Trophoblast cell (in vitro differentiated cells and primary cell): ENCODE measurements around the gene TCTN1.
A peak's percentile ranks its signal among the peaks of the same experiment; 100 is the strongest.

Experiments used
- DNase-seq, 2 donors: peaks; one replicate each; pipeline ENCODE4 v3.0.0-alpha.2; 2016
- H2AFZ ChIP-seq: 2 replicates; pipeline ENCODE4 v1.6.1; 2013; ENCODE audit warnings: low read length, moderate library complexity, mild to moderate bottlenecking; ENCODE audit not compliant: insufficient read depth, poor library complexity
- H2AK5ac ChIP-seq: 2 replicates; pipeline ENCODE4 v1.6.1; 2013; ENCODE audit warnings: mild to moderate bottlenecking, low read length
- H2BK120ac ChIP-seq: 2 replicates; pipeline ENCODE4 v1.6.1; 2013; ENCODE audit warnings: low read length, mild to moderate bottlenecking, moderate library complexity; ENCODE audit not compliant: insufficient read depth, poor library complexity
- H2BK12ac ChIP-seq: 2 replicates; pipeline ENCODE4 v1.6.1; 2013; ENCODE audit warnings: mild to moderate bottlenecking, low read length, moderate library complexity
- H2BK5ac ChIP-seq: 2 replicates; pipeline ENCODE4 v1.6.1; 2013; ENCODE audit warnings: low read length, low read depth, moderate library complexity, mild to moderate bottlenecking; ENCODE audit not compliant: poor library complexity
- H3K14ac ChIP-seq: 2 replicates; pipeline ENCODE4 v1.6.1; 2013; ENCODE audit warnings: mild to moderate bottlenecking, low read length
- H3K18ac ChIP-seq: 2 replicates; pipeline ENCODE4 v1.6.1; 2013; ENCODE audit warnings: mild to moderate bottlenecking, low read length
- H3K23ac ChIP-seq: 2 replicates; pipeline ENCODE4 v1.6.1; 2013; ENCODE audit warnings: low read length
- H3K27ac ChIP-seq: 2 replicates; pipeline ENCODE4 v1.5.1; 2013; ENCODE audit warnings: low read depth, mild to moderate bottlenecking, inconsistent platforms, low read length, moderate library complexity
- H3K27me3 ChIP-seq: 2 replicates; pipeline ENCODE4 v1.6.1; 2013; ENCODE audit warnings: inconsistent platforms, mild to moderate bottlenecking, low read length, moderate library complexity; ENCODE audit not compliant: insufficient read depth
- H3K36me3 ChIP-seq, 2 experiments: 1 replicate in 1 of 2; 2 replicates in 1 of 2; pipeline ENCODE4 v1.6.1; 2013; ENCODE audit warnings: low read length in 2 of 2, mild to moderate bottlenecking in 2 of 2, moderate library complexity in 1 of 2; ENCODE audit not compliant: insufficient read depth in 2 of 2, control insufficient read depth in 1 of 2
- H3K4ac ChIP-seq: 2 replicates; pipeline ENCODE4 v1.6.1; 2013; ENCODE audit warnings: low read depth, mild to moderate bottlenecking, low read length, moderate library complexity
- H3K4me1 ChIP-seq, 2 experiments: 1 replicate in 1 of 2; 2 replicates in 1 of 2; pipeline ENCODE4 v1.6.1; 2013; ENCODE audit warnings: low read length in 2 of 2, mild to moderate bottlenecking in 2 of 2, moderate library complexity in 1 of 2; ENCODE audit not compliant: insufficient read depth in 2 of 2, control insufficient read depth in 1 of 2
- H3K4me2 ChIP-seq: 2 replicates; pipeline ENCODE4 v1.6.1; 2013; ENCODE audit warnings: inconsistent platforms, mild to moderate bottlenecking, low read length, moderate library complexity
- H3K4me3 ChIP-seq: 2 replicates; pipeline ENCODE4 v1.5.1; 2013; ENCODE audit warnings: mild to moderate bottlenecking, low read depth, low read length, inconsistent platforms
- H3K79me1 ChIP-seq: one replicate; pipeline ENCODE4 v1.6.1; 2013; ENCODE audit warnings: low read length
- H3K79me2 ChIP-seq: 2 replicates; pipeline ENCODE4 v1.6.1; 2013; ENCODE audit warnings: low read length, mild to moderate bottlenecking; ENCODE audit not compliant: control insufficient read depth, insufficient read depth, poor library complexity
- H3K9ac ChIP-seq: 2 replicates; pipeline ENCODE4 v1.6.1; 2013; ENCODE audit warnings: mild to moderate bottlenecking, low read length
- H3K9me3 ChIP-seq: 2 replicates; pipeline ENCODE4 v1.6.1; 2013; ENCODE audit warnings: low read depth, mild to moderate bottlenecking, control low read depth, inconsistent platforms, low read length; ENCODE audit not compliant: insufficient read depth
- H4K12ac ChIP-seq: 2 replicates; pipeline ENCODE4 v1.6.1; 2013; ENCODE audit warnings: low read depth, mild to moderate bottlenecking, low read length, moderate library complexity
- H4K8ac ChIP-seq: 2 replicates; pipeline ENCODE4 v1.6.1; 2013; ENCODE audit warnings: low read depth, mild to moderate bottlenecking, low read length, moderate library complexity
- H4K91ac ChIP-seq: one replicate; pipeline ENCODE4 v1.6.1; 2013; ENCODE audit warnings: low read depth, mild to moderate bottlenecking, low read length, moderate library complexity
- WGBS: extraction: QIAGEN DNeasy Blood & Tissue Kit; methylation state at CpG from one replicate; pipeline ENCODE4 v1.1.7; 2013; ENCODE audit warnings: missing lambda C conversion rate; ENCODE audit not compliant: insufficient read length, insufficient coverage; ENCODE audit errors: extremely low coverage; 5-methylcytosine and 5-hydroxymethylcytosine counted together

TCTN1 gene

DNA sequence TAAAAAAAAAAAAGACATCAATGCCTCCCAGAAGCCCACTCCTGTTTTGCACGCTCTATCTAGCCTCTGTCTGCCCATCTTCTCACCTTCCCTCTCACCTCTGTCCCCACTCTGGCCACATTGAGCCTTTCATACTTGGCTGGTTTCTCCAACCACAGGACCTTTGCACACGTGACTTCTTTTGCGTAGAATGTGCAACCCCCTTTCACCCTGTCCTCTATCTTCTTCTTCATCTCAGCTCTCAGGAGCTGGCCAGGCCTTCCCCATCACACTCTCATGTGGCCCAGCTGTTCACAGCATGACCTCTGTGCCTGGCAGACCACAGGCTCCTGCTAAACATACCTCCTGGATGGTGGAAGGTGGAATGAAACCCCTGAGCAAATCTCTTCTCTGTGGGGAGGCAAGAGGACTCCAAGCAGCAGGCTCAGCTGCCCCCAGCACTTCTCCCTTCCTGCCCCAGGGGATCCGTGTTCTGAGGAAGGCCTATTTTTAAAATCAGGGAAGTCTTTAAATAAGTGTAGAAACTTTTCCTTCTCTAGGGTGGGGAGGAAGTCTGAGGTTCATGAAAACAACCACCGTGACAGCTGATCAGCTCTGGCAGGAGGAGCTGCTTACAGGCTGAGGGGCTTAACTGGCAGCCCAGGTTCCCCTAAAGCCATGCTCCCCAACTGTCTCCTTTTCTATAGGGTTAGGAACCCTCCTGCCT is 63.4 kb downstream of the TCTN1 start:
- Histone ChIP-seq H3K4ac (no peak overlapping the region), H3K14ac (no peak overlapping the region)

DNA sequence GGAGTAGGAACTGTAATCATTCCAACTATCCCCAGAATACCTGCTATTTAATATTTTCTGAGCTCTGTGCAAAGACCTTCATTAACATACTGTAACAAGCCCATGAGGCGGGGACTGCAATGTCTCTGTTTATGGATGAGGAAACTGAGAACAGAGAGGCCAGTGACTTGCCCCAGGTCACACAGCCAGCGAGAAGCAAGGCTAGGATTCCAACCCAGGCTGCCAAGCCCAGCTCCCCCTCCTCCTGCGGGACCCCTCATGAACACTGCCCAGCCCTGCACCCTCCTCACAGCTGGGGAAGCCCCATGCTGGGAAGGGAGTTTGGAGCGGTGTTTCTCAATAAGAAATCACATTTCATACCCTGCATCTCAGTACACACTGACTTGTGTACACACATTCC is 64.1 kb downstream of the TCTN1 start:
- Histone ChIP-seq H3K27ac (no peak overlapping the region), H3K27me3 (no peaks in the 10 kb centered on the region), H2BK12ac (no peak overlapping the region), H3K4me2 (no peak overlapping the region), H3K23ac (no peak overlapping the region), H3K18ac (no peak overlapping the region), H4K91ac (no peak overlapping the region), H3K9ac (no peak overlapping the region), H3K4me1 (no peaks in the 10 kb centered on the region), H3K79me2 (no peaks in the 10 kb centered on the region), H3K36me3 (no peaks in the 10 kb centered on the region), H2BK120ac (no peak overlapping the region), H3K79me1 (no peaks in the 10 kb centered on the region), H2BK5ac (no peak overlapping the region), H4K12ac (no peak overlapping the region), H3K9me3 (no peaks in the 10 kb centered on the region), H3K4ac (no peak overlapping the region), H2AK5ac (no peak overlapping the region), H3K14ac (no peak overlapping the region), H4K8ac (no peak overlapping the region), H2AFZ (no peak overlapping the region), H3K4me3 (no peak overlapping the region)
- no peak for DNase-seq
- no CpG with 5 or more reads among the region's 4 CpGs for WGBS

More for the DNA sequence above, 63.4 kb downstream of the TCTN1 start:
- H3K79me2 ChIP-seq, result no peaks in the 10 kb centered on the region
- DNase-seq, result no peak
- H3K4me2 ChIP-seq, result no peak overlapping the region
- no peaks in the 10 kb centered on the region for H3K79me1 ChIP-seq
- H2AK5ac ChIP-seq, result no peak overlapping the region
- H4K12ac ChIP-seq, result no peak overlapping the region
- H4K8ac ChIP-seq, result no peak overlapping the region
- no peak overlapping the region for H2AFZ ChIP-seq
- H3K4me1 ChIP-seq, result no peaks in the 10 kb centered on the region
- peak overlapping the region; percentile 33 for H3K4me3 ChIP-seq
- WGBS, result no CpG with 5 or more reads among the region's 5 CpGs
- no peaks in the 10 kb centered on the region for H3K27me3 ChIP-seq
- H4K91ac ChIP-seq, result no peak overlapping the region
- H2BK12ac ChIP-seq, result no peak overlapping the region
- H2BK120ac ChIP-seq, result no peak overlapping the region
- H3K18ac ChIP-seq, result no peak overlapping the region
- H3K9ac ChIP-seq, result no peak overlapping the region
- no peak overlapping the region for H3K27ac ChIP-seq
- no peaks in the 10 kb centered on the region for H3K36me3 ChIP-seq
- H2BK5ac ChIP-seq, result no peak overlapping the region
- H3K9me3 ChIP-seq, result no peaks in the 10 kb centered on the region
- no peak overlapping the region for H3K23ac ChIP-seq

DNA sequence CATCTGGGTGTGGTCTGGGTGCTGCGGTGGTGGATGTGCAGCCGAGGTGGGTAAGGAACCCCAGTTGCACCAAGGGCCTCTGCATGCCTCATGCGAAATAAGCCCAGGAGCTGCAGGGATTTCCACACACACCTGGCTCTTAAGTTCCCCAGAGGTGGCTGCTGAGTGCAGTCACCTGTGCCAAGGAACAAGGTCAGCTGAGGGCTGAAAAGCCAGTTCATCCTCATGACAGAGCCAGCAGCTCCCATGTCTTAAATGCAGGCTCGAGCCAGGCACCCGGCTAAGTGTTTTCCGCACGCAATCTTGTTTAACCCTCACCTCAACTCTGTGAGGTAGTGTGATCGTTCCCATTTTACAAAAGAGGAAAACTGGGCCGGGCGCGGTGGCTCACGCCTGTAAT is 65.3 kb downstream of the TCTN1 start:
- WGBS, result no CpG with 5 or more reads among the region's 12 CpGs
- no peak overlapping the region for H3K9ac ChIP-seq

DNA sequence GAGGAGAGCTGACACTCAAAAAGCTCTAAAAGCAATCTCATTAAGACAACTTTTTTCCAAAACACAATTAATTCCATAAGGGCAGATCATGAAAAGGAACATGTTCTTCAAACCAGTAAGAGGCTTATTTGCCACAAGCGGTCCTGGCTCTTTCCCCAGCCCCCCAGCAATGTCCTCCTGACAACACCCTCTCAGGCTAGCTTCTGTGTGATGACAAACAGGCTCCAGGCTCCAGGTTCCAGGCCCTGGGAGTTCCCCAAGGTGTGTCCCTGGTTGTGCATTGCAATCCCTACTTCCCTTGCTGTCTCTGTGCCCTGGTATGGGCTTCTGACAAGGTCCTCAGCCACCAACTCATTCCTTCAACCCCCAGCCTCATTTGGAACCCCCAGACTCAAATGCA is 66.1 kb downstream of the TCTN1 start:
- no peak overlapping the region for H3K9ac ChIP-seq
- no peak overlapping the region for H3K27ac ChIP-seq
- H4K12ac ChIP-seq, result no peak overlapping the region
- DNase-seq, result no peak
- no peaks in the 10 kb centered on the region for H3K27me3 ChIP-seq
- no peaks in the 10 kb centered on the region for H3K79me2 ChIP-seq
- no peak overlapping the region for H2AFZ ChIP-seq
- no peaks in the 10 kb centered on the region for H3K79me1 ChIP-seq
- no peaks in the 10 kb centered on the region for H3K9me3 ChIP-seq
- no peak overlapping the region for H2BK12ac ChIP-seq
- no peak overlapping the region for H2BK5ac ChIP-seq
- H3K4me2 ChIP-seq, result no peak overlapping the region
- H3K4ac ChIP-seq, result no peak overlapping the region
- no peak overlapping the region for H4K91ac ChIP-seq
- no peak overlapping the region for H3K4me3 ChIP-seq
- H3K14ac ChIP-seq, result no peak overlapping the region
- no peak overlapping the region for H2BK120ac ChIP-seq
- no peak overlapping the region for H4K8ac ChIP-seq
- no peaks in the 10 kb centered on the region for H3K4me1 ChIP-seq
- no peaks in the 10 kb centered on the region for H3K36me3 ChIP-seq
- no peak overlapping the region for H3K18ac ChIP-seq
- no CpG with 5 or more reads among the region's 1 CpG for WGBS
- no peak overlapping the region for H3K23ac ChIP-seq
- no peak overlapping the region for H2AK5ac ChIP-seq

More for the DNA sequence above, 65.3 kb downstream of the TCTN1 start:
- no peak overlapping the region for H4K12ac ChIP-seq
- H3K27me3 ChIP-seq, result no peaks in the 10 kb centered on the region
- H2BK120ac ChIP-seq, result no peak overlapping the region
- no peaks in the 10 kb centered on the region for H3K79me2 ChIP-seq
- no peak overlapping the region for H3K18ac ChIP-seq
- no peak overlapping the region for H3K4ac ChIP-seq
- no peak overlapping the region for H2AFZ ChIP-seq
- H3K4me3 ChIP-seq, result no peak overlapping the region
- H3K27ac ChIP-seq, result no peak overlapping the region
- no peak overlapping the region for H3K14ac ChIP-seq
- H3K79me1 ChIP-seq, result no peaks in the 10 kb centered on the region
- H3K4me2 ChIP-seq, result no peak overlapping the region
- H2BK5ac ChIP-seq, result no peak overlapping the region
- no peaks in the 10 kb centered on the region for H3K9me3 ChIP-seq
- no peak overlapping the region for H4K91ac ChIP-seq
- H2AK5ac ChIP-seq, result no peak overlapping the region
- no peak overlapping the region for H2BK12ac ChIP-seq
- H4K8ac ChIP-seq, result no peak overlapping the region
- H3K36me3 ChIP-seq, result no peaks in the 10 kb centered on the region
- no peaks in the 10 kb centered on the region for H3K4me1 ChIP-seq
- no peak overlapping the region for H3K23ac ChIP-seq
- DNase-seq, result peak in 1 of 2 donors; percentile 5
